Measurements from ENCODE around the gene ST6GALNAC1. TPM values are rescaled to one million over a fixed set of nuclear protein-coding genes. Genes with fewer than 3 reads are reported as not detected.
"Not testable (repeated sequence)": the region's sequence is repeated elsewhere in the genome, so short reads cannot be mapped to it uniquely, and the experiment has no call there.

ST6GALNAC1 gene
- total and polyA plus RNA-seq, 2 donors = 1.4 to 1.6 TPM

- peaks cover 0 to 1% of the 10 kb centered on the region in 2 donors for H3K9me3 ChIP-seq (ENCODE audit: control insufficient read depth in 2 of 2, insufficient read depth in 1 of 2, low read length in 1 of 2)
- no peak overlapping the region for H3K27ac ChIP-seq (ENCODE audit: low read depth in 1 of 2, low read length in 1 of 2)
- WGBS = 91% methylated on average over 6 of the region's 6 CpGs
- no peaks in the 10 kb centered on the region for H3K36me3 ChIP-seq (ENCODE audit: control insufficient read depth in 2 of 2, insufficient read depth in 2 of 2, low read length in 1 of 2)
- peaks cover 0 to 4% of the 10 kb centered on the region in 2 donors for H3K4me1 ChIP-seq (ENCODE audit: control insufficient read depth in 2 of 2, insufficient read depth in 2 of 2, low read length in 2 of 2)
- no peak for DNase-seq (ENCODE audit: low read depth in 6 of 9, low spot score in 9 of 9)
- no peak overlapping the region for H3K4me3 ChIP-seq (ENCODE audit: low read length in 2 of 2)
- no peaks in the 10 kb centered on the region for H3K27me3 ChIP-seq (ENCODE audit: control insufficient read depth in 2 of 2, insufficient read depth in 1 of 2, low read length in 1 of 2)
These were observed 2.8 kb downstream of the ST6GALNAC1 start for GRCh38 chr17:76640550-76641380.

GRCh38 chr17:76638263-76638662 lies 5.3 kb downstream of the ST6GALNAC1 start:
- DNase-seq (ENCODE audit: low read depth in 6 of 9, low spot score in 9 of 9) = no peak
- no peaks in the 10 kb centered on the region for H3K9me3 ChIP-seq (ENCODE audit: control insufficient read depth in 2 of 2, insufficient read depth in 1 of 2, low read length in 1 of 2)
- no peak overlapping the region for H3K4me3 ChIP-seq (ENCODE audit: low read length in 2 of 2)
- peaks cover 0 to 2% of the 10 kb centered on the region in 2 donors for H3K4me1 ChIP-seq (ENCODE audit: control insufficient read depth in 2 of 2, insufficient read depth in 2 of 2, low read length in 2 of 2)
- WGBS = 91% methylated on average over 10 of the region's 10 CpGs
- no peak overlapping the region for H3K27ac ChIP-seq (ENCODE audit: low read depth in 1 of 2, low read length in 1 of 2)
- H3K36me3 ChIP-seq (ENCODE audit: control insufficient read depth in 2 of 2, insufficient read depth in 2 of 2, low read length in 1 of 2) = no peaks in the 10 kb centered on the region
- H3K27me3 ChIP-seq (ENCODE audit: control insufficient read depth in 2 of 2, insufficient read depth in 1 of 2, low read length in 1 of 2) = no peaks in the 10 kb centered on the region

GRCh38 chr17:76636486-76637206 lies 6.9 kb downstream of the ST6GALNAC1 start:
- H3K27me3 ChIP-seq (ENCODE audit: control insufficient read depth in 2 of 2, insufficient read depth in 1 of 2, low read length in 1 of 2); H3K27ac ChIP-seq (ENCODE audit: low read depth in 1 of 2, low read length in 1 of 2); H3K9me3 ChIP-seq (ENCODE audit: control insufficient read depth in 2 of 2, insufficient read depth in 1 of 2, low read length in 1 of 2); H3K36me3 ChIP-seq (ENCODE audit: control insufficient read depth in 2 of 2, insufficient read depth in 2 of 2, low read length in 1 of 2); H3K4me1 ChIP-seq (ENCODE audit: control insufficient read depth in 2 of 2, insufficient read depth in 2 of 2, low read length in 2 of 2); DNase-seq (ENCODE audit: low read depth in 6 of 9, low spot score in 9 of 9); H3K4me3 ChIP-seq (ENCODE audit: low read length in 2 of 2): not testable (repeated sequence)
- 93% methylated on average over 22 of the region's 27 CpGs for WGBS

- 97% methylated on average over 8 of the region's 8 CpGs for WGBS
- Histone ChIP-seq H3K9me3 (ENCODE audit: control insufficient read depth in 2 of 2, insufficient read depth in 1 of 2, low read length in 1 of 2) (no peaks in the 10 kb centered on the region), H3K36me3 (ENCODE audit: control insufficient read depth in 2 of 2, insufficient read depth in 2 of 2, low read length in 1 of 2) (no peaks in the 10 kb centered on the region), H3K4me1 (ENCODE audit: control insufficient read depth in 2 of 2, insufficient read depth in 2 of 2, low read length in 2 of 2) (no peaks in the 10 kb centered on the region), H3K4me3 (ENCODE audit: low read length in 2 of 2) (no peak overlapping the region), H3K27me3 (ENCODE audit: control insufficient read depth in 2 of 2, insufficient read depth in 1 of 2, low read length in 1 of 2) (no peaks in the 10 kb centered on the region), H3K27ac (ENCODE audit: low read depth in 1 of 2, low read length in 1 of 2) (no peak overlapping the region)
- DNase-seq (ENCODE audit: low read depth in 6 of 9, low spot score in 9 of 9) = no peak
These were observed 7.7 kb downstream of the ST6GALNAC1 start for GRCh38 chr17:76635659-76636360.

GRCh38 chr17:76635039-76635438 lies 8.5 kb downstream of the ST6GALNAC1 start:
- WGBS = 96% methylated on average over 5 of the region's 5 CpGs

GRCh38 chr17:76633628-76634328 lies 9.8 kb downstream of the ST6GALNAC1 start:
- H3K27me3 ChIP-seq (ENCODE audit: control insufficient read depth in 2 of 2, insufficient read depth in 1 of 2, low read length in 1 of 2) = no peaks in the 10 kb centered on the region
- no peak overlapping the region for H3K27ac ChIP-seq (ENCODE audit: low read depth in 1 of 2, low read length in 1 of 2)
- no peak overlapping the region for H3K4me3 ChIP-seq (ENCODE audit: low read length in 2 of 2)
- no peaks in the 10 kb centered on the region for H3K4me1 ChIP-seq (ENCODE audit: control insufficient read depth in 2 of 2, insufficient read depth in 2 of 2, low read length in 2 of 2)
- WGBS = 97% methylated on average over 14 of the region's 14 CpGs
- no peaks in the 10 kb centered on the region for H3K36me3 ChIP-seq (ENCODE audit: control insufficient read depth in 2 of 2, insufficient read depth in 2 of 2, low read length in 1 of 2)
- no peak for DNase-seq (ENCODE audit: low read depth in 6 of 9, low spot score in 9 of 9)
- no peaks in the 10 kb centered on the region for H3K9me3 ChIP-seq (ENCODE audit: control insufficient read depth in 2 of 2, insufficient read depth in 1 of 2, low read length in 1 of 2)

More at GRCh38 chr17:76635039-76635438, 8.5 kb downstream of the ST6GALNAC1 start:
- Histone ChIP-seq H3K4me1 (ENCODE audit: control insufficient read depth in 2 of 2, insufficient read depth in 2 of 2, low read length in 2 of 2) (no peaks in the 10 kb centered on the region), H3K36me3 (ENCODE audit: control insufficient read depth in 2 of 2, insufficient read depth in 2 of 2, low read length in 1 of 2) (no peaks in the 10 kb centered on the region), H3K4me3 (ENCODE audit: low read length in 2 of 2) (no peak overlapping the region), H3K27ac (ENCODE audit: low read depth in 1 of 2, low read length in 1 of 2) (no peak overlapping the region), H3K27me3 (ENCODE audit: control insufficient read depth in 2 of 2, insufficient read depth in 1 of 2, low read length in 1 of 2) (no peaks in the 10 kb centered on the region), H3K9me3 (ENCODE audit: control insufficient read depth in 2 of 2, insufficient read depth in 1 of 2, low read length in 1 of 2) (no peaks in the 10 kb centered on the region)
- no peak for DNase-seq (ENCODE audit: low read depth in 6 of 9, low spot score in 9 of 9)

GRCh38 chr17:76631821-76632565 lies 11.6 kb downstream of the ST6GALNAC1 start:
- H3K36me3 ChIP-seq (ENCODE audit: control insufficient read depth in 2 of 2, insufficient read depth in 2 of 2, low read length in 1 of 2) = no peaks in the 10 kb centered on the region
- no peak for DNase-seq (ENCODE audit: low read depth in 6 of 9, low spot score in 9 of 9)
- no peaks in the 10 kb centered on the region for H3K9me3 ChIP-seq (ENCODE audit: control insufficient read depth in 2 of 2, insufficient read depth in 1 of 2, low read length in 1 of 2)
- WGBS = 87% methylated on average over 10 of the region's 10 CpGs
- no peak overlapping the region for H3K27ac ChIP-seq (ENCODE audit: low read depth in 1 of 2, low read length in 1 of 2)
- no peaks in the 10 kb centered on the region for H3K4me1 ChIP-seq (ENCODE audit: control insufficient read depth in 2 of 2, insufficient read depth in 2 of 2, low read length in 2 of 2)
- no peak overlapping the region for H3K4me3 ChIP-seq (ENCODE audit: low read length in 2 of 2)
- no peaks in the 10 kb centered on the region for H3K27me3 ChIP-seq (ENCODE audit: control insufficient read depth in 2 of 2, insufficient read depth in 1 of 2, low read length in 1 of 2)

- DNase-seq (ENCODE audit: low read depth in 6 of 9, low spot score in 9 of 9) = no peak
These were observed 13.4 kb downstream of the ST6GALNAC1 start for GRCh38 chr17:76630151-76630550.

More at GRCh38 chr17:76630151-76630550, 13.4 kb downstream of the ST6GALNAC1 start:
- no peak overlapping the region for H3K4me3 ChIP-seq (ENCODE audit: low read length in 2 of 2)
- no peak overlapping the region for H3K27ac ChIP-seq (ENCODE audit: low read depth in 1 of 2, low read length in 1 of 2)
- 94% methylated on average over 6 of the region's 6 CpGs for WGBS
- no peaks in the 10 kb centered on the region for H3K4me1 ChIP-seq (ENCODE audit: control insufficient read depth in 2 of 2, insufficient read depth in 2 of 2, low read length in 2 of 2)
- peaks cover 0 to 2% of the 10 kb centered on the region in 2 donors for H3K27me3 ChIP-seq (ENCODE audit: control insufficient read depth in 2 of 2, insufficient read depth in 1 of 2, low read length in 1 of 2)
- H3K9me3 ChIP-seq (ENCODE audit: control insufficient read depth in 2 of 2, insufficient read depth in 1 of 2, low read length in 1 of 2) = no peaks in the 10 kb centered on the region
- no peaks in the 10 kb centered on the region for H3K36me3 ChIP-seq (ENCODE audit: control insufficient read depth in 2 of 2, insufficient read depth in 2 of 2, low read length in 1 of 2)

All from thymus (tissue), 11 donors.